Spleen (tissue), 7 donors: ENCODE results near the gene MYCN.

ENCODE experiments used
- POLR2A ChIP-seq, 3 donors: fragments of 450-650 bp; IDR thresholded peaks; one replicate each; pipeline ENCODE4 v1.5.1; 2017; ENCODE audit warnings: antibody characterized with exemption in 3 of 3, mild to moderate bottlenecking in 1 of 3
- TF ChIP-seq, protein P1 (sequence below), 11 experiments: fragments of 200-600 bp in 7 of 11; fragments of 450-650 bp in 4 of 11; sonication (generic) in 4 of 11; IDR thresholded peaks in 8 of 11; conservative IDR thresholded peaks in 3 of 11; 1 replicate in 7 of 11; 2 replicates in 4 of 11; pipeline versions ENCODE4 v1.4.0 to v1.8.0; 2016 to 2021; ENCODE audit warnings: antibody characterized with exemption in 11 of 11, inconsistent platforms in 4 of 11, mild to moderate bottlenecking in 1 of 11
- donor health status: DM: no; HTN: no; CAD: no; lungs with moderate emphysema.
- donor health status: DM: no; HTN: no; CAD: no.
- donor health status: DM: no; HTN: no; CAD: no.

DNA sequence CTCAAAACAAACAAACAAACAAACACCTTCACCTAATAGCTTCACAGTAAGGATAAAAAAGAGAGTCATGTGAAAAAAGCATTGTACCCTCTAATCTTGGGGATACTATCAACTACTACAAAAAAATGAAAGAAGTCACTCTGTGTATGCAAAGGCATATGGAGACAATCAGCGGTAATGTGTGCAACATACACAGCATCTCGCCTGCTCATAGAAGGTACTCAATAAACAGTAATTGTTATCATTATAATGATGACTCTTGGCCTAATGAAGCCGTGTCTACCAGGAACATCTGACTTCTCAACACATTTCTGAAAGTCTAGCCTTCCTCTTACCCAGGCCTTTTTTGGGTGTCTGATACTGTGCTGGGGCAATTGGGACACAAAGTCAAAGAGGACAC, 55.3 kb downstream of the MYCN start:
- TF ChIP-seq, protein P1, sequence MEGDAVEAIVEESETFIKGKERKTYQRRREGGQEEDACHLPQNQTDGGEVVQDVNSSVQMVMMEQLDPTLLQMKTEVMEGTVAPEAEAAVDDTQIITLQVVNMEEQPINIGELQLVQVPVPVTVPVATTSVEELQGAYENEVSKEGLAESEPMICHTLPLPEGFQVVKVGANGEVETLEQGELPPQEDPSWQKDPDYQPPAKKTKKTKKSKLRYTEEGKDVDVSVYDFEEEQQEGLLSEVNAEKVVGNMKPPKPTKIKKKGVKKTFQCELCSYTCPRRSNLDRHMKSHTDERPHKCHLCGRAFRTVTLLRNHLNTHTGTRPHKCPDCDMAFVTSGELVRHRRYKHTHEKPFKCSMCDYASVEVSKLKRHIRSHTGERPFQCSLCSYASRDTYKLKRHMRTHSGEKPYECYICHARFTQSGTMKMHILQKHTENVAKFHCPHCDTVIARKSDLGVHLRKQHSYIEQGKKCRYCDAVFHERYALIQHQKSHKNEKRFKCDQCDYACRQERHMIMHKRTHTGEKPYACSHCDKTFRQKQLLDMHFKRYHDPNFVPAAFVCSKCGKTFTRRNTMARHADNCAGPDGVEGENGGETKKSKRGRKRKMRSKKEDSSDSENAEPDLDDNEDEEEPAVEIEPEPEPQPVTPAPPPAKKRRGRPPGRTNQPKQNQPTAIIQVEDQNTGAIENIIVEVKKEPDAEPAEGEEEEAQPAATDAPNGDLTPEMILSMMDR (IDR thresholded peaks at IDR 0.05 in 8 of 11, conservative IDR thresholded peaks at IDR 0.05 in 3 of 11), result no peak
- TF ChIP-seq POLR2A (IDR thresholded peaks at IDR 0.05), result no peak
